Chondrocyte (in vitro differentiated cells): ENCODE data around the gene GIGYF1. TPM values are rescaled to one million over a fixed set of nuclear protein-coding genes. Genes with fewer than 3 reads are reported as not detected.

ENCODE experiments used
- DNase-seq: peaks from one replicate; pipeline ENCODE4 v3.0.0; 2021; ENCODE audit warnings: mixed read lengths, low spot score
- H3K27ac Mint-ChIP-seq: one replicate; pipeline ENCODE4 v1.8.0; 2021; ENCODE audit warnings: mild to moderate bottlenecking, moderate library complexity, mixed read lengths; ENCODE audit not compliant: unreplicated experiment
- H3K27me3 Mint-ChIP-seq: 2 replicates; pipeline ENCODE4 v1.8.0; 2021; ENCODE audit warnings: low read depth, mixed read lengths
- H3K36me3 Mint-ChIP-seq: 2 replicates; pipeline ENCODE4 v1.8.0; 2021; ENCODE audit warnings: low read depth, mixed read lengths
- H3K4me1 Mint-ChIP-seq: 2 replicates; pipeline ENCODE4 v1.8.0; 2021; ENCODE audit warnings: low read depth, mild to moderate bottlenecking, mixed read lengths
- H3K4me3 Mint-ChIP-seq: one replicate; pipeline ENCODE4 v1.8.0; 2021; ENCODE audit warnings: mild to moderate bottlenecking, moderate library complexity, mixed read lengths; ENCODE audit not compliant: unreplicated experiment
- H3K9me3 Mint-ChIP-seq: 2 replicates; pipeline ENCODE4 v1.8.0; 2021; ENCODE audit warnings: low read depth, mixed read lengths
- total RNA-seq: library from RNA; stranded (reverse); gene quantifications from 3 replicates; pipeline ENCODE4 v1.2.1, GENCODE V29; 2021
- TF ChIP-seq, protein P1 (sequence below): fragments of 200-600 bp; sonication (generic); IDR thresholded peaks from 2 replicates; pipeline ENCODE4 v1.5.0; 2021; ENCODE audit warnings: antibody characterized with exemption, mild to moderate bottlenecking, moderate library complexity

GIGYF1 gene
- total RNA-seq, 1 donor from 2014 or later: 32.8 TPM

- Mint-ChIP-seq H3K27me3 (no peaks in the 10 kb centered on the region), H3K27ac (peak overlapping the region; percentile 66), H3K9me3 (no peaks in the 10 kb centered on the region), H3K4me1 (peaks cover 6% of the 10 kb centered on the region), H3K36me3 (peaks cover 7% of the 10 kb centered on the region), H3K4me3 (peak overlapping the region; percentile 68)
- TF ChIP-seq, protein P1, sequence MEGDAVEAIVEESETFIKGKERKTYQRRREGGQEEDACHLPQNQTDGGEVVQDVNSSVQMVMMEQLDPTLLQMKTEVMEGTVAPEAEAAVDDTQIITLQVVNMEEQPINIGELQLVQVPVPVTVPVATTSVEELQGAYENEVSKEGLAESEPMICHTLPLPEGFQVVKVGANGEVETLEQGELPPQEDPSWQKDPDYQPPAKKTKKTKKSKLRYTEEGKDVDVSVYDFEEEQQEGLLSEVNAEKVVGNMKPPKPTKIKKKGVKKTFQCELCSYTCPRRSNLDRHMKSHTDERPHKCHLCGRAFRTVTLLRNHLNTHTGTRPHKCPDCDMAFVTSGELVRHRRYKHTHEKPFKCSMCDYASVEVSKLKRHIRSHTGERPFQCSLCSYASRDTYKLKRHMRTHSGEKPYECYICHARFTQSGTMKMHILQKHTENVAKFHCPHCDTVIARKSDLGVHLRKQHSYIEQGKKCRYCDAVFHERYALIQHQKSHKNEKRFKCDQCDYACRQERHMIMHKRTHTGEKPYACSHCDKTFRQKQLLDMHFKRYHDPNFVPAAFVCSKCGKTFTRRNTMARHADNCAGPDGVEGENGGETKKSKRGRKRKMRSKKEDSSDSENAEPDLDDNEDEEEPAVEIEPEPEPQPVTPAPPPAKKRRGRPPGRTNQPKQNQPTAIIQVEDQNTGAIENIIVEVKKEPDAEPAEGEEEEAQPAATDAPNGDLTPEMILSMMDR: no peak
- DNase-seq: peak; percentile 93
Observed at GRCh38 chr7:100675581-100676350, 18.3 kb downstream of the GIGYF1 start.

GRCh38 chr7:100675105-100675451 is 19.0 kb downstream of the GIGYF1 start:
- Mint-ChIP-seq H3K4me1 (peaks cover 6% of the 10 kb centered on the region), H3K9me3 (no peaks in the 10 kb centered on the region), H3K27me3 (no peaks in the 10 kb centered on the region), H3K36me3 (peaks cover 7% of the 10 kb centered on the region), H3K4me3 (peak overlapping the region; percentile 93), H3K27ac (peak overlapping the region; percentile 88)
- DNase-seq: no peak
- TF ChIP-seq, protein P1: no peak

GRCh38 chr7:100674411-100675104 is 19.5 kb downstream of the GIGYF1 start:
- Mint-ChIP-seq H3K9me3 (no peaks in the 10 kb centered on the region), H3K27me3 (peaks cover 3% of the 10 kb centered on the region), H3K4me1 (peaks cover 6% of the 10 kb centered on the region), H3K27ac (peak overlapping the region; percentile 88), H3K36me3 (peaks cover 7% of the 10 kb centered on the region), H3K4me3 (peak overlapping the region; percentile 93)
- DNase-seq: no peak
- TF ChIP-seq, protein P1: no peak

DNA sequence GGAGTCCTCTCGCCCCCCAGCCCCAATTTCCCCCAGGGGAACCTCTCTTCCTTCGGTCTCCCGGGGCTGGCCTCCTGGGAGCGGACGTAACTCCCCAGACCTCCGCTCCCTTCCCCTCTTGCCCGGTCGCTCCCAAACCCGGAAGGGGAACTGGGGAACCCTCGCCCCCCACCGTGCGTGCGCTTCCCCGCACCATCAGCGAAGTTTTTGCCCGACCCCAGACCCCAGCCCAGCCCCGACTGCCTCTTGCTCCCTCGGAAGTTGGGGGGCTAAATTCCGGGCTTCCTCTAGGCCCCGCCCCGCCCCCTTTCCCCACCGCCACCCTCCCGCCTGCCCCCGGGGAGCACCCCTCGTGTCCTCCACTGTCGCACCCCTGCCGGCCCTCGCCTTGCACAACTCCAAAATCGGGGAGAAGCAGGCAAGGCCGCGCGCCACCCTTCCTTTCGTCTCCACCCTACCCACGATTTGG is 20.1 kb downstream of the GIGYF1 start:
- Mint-ChIP-seq H3K27me3 (peaks cover 3% of the 10 kb centered on the region), H3K4me3 (peak overlapping the region; percentile 93), H3K27ac (peak overlapping the region; percentile 88), H3K9me3 (no peaks in the 10 kb centered on the region), H3K4me1 (peaks cover 6% of the 10 kb centered on the region), H3K36me3 (peaks cover 4% of the 10 kb centered on the region)
- DNase-seq: no peak
- TF ChIP-seq, protein P1: no peak

- Mint-ChIP-seq H3K36me3 (peaks cover 3% of the 10 kb centered on the region), H3K4me1 (peaks cover 6% of the 10 kb centered on the region), H3K27me3 (peaks cover 3% of the 10 kb centered on the region), H3K4me3 (peak within 1 kb of the TSS; percentile 93), H3K9me3 (no peaks in the 10 kb centered on the region), H3K27ac (peak within 1 kb of the TSS; percentile 97)
- peak; percentile 100 for DNase-seq
- TF ChIP-seq, protein P1: no peak
Observed at GRCh38 chr7:100673302-100673941, 20.6 kb downstream of the GIGYF1 start, which contains the start of gene GNB2. Gene GNB2, plus strand, starts transcription at chr7:100673740. Its CDS starts 2,526 bp downstream, at chr7:100676266.
